HG03196 (cell line): ENCODE results near the gene DOK5.
"Not testable (repeated sequence)": the region's sequence is repeated elsewhere in the genome, so short reads cannot be mapped to it uniquely, and the experiment has no call there.

Experiments used
- ATAC-seq: cut with Tn5 transposase; IDR thresholded peaks from one replicate; pipeline ENCODE4 v1.9.1; 2021; ENCODE audit not compliant: unreplicated experiment

Gene DOK5

GRCh38 chr20:54469952-54470351 lies 5.4 kb upstream of the DOK5 start:
- ATAC-seq: no peak

- no peak for ATAC-seq
Observed at GRCh38 chr20:54470697-54471096, 4.7 kb upstream of the DOK5 start.

GRCh38 chr20:54472607-54473006 lies 2.8 kb upstream of the DOK5 start:
- no peak for ATAC-seq

GRCh38 chr20:54473340-54473739 lies 2.1 kb upstream of the DOK5 start:
- no peak for ATAC-seq

GRCh38 chr20:54474046-54474445 lies 1.3 kb upstream of the DOK5 start:
- no peak for ATAC-seq

GRCh38 chr20:54474866-54475265 lies 527 bp upstream of the DOK5 start:
- ATAC-seq: no peak

- ATAC-seq: no peak
Observed at GRCh38 chr20:54476169-54477009, 996 bp downstream of the DOK5 start.

GRCh38 chr20:54477191-54477955 lies 2.0 kb downstream of the DOK5 start:
- ATAC-seq: no peak

GRCh38 chr20:54479138-54479906 lies 3.9 kb downstream of the DOK5 start:
- no peak for ATAC-seq

GRCh38 chr20:54479937-54480336 lies 4.5 kb downstream of the DOK5 start:
- ATAC-seq: not testable (repeated sequence)

GRCh38 chr20:54481442-54481841 lies 6.0 kb downstream of the DOK5 start:
- ATAC-seq: no peak

- ATAC-seq: no peak
Observed at GRCh38 chr20:54485631-54486030, 10.2 kb downstream of the DOK5 start.

- ATAC-seq: no peak
Observed at GRCh38 chr20:54486585-54486984, 11.2 kb downstream of the DOK5 start.

GRCh38 chr20:54488442-54488841 lies 13.0 kb downstream of the DOK5 start:
- ATAC-seq: no peak

GRCh38 chr20:54491506-54491905 lies 16.1 kb downstream of the DOK5 start:
- no peak for ATAC-seq

- no peak for ATAC-seq
Observed at GRCh38 chr20:54494303-54495006, 19.1 kb downstream of the DOK5 start.

- no peak for ATAC-seq
Observed at GRCh38 chr20:54497931-54498718, 22.7 kb downstream of the DOK5 start.

- ATAC-seq: no peak
Observed at GRCh38 chr20:54499111-54499510, 23.7 kb downstream of the DOK5 start.

GRCh38 chr20:54502179-54502578 lies 26.8 kb downstream of the DOK5 start:
- no peak for ATAC-seq

GRCh38 chr20:54506643-54507042 lies 31.2 kb downstream of the DOK5 start:
- no peak for ATAC-seq
